Measurements from ENCODE around the gene PRR36.

- no peak for TF ChIP-seq REST (IDR thresholded peaks at IDR 0.05; ENCODE audit: low read depth, low read length)
- no peak for TF ChIP-seq JUND (IDR thresholded peaks at IDR 0.05; ENCODE audit: low read depth, low read length)
- no peak for TF ChIP-seq TARDBP (IDR thresholded peaks at IDR 0.05; ENCODE audit: borderline replicate concordance)
- no peak for TF ChIP-seq POLR2A (IDR thresholded peaks at IDR 0.05; ENCODE audit: low read depth, low read length)
- TF ChIP-seq KDM1A (IDR thresholded peaks at IDR 0.05; ENCODE audit: borderline replicate concordance), result no peak
- TF ChIP-seq TCF12 (IDR thresholded peaks at IDR 0.05; ENCODE audit: low read depth, low read length), result no peak
- no peak for TF ChIP-seq TCF7 (IDR thresholded peaks at IDR 0.05; ENCODE audit: borderline replicate concordance)
- no peak for TF ChIP-seq SIX5 (IDR thresholded peaks at IDR 0.05; ENCODE audit: low read depth, low read length, severe bottlenecking)
- no peak for TF ChIP-seq RBBP5 (conservative IDR thresholded peaks at IDR 0.05)
- TF ChIP-seq SIN3A (IDR thresholded peaks at IDR 0.05; ENCODE audit: low read depth, low read length), result no peak
These were observed 31.4 kb downstream of the PRR36 start for GRCh38 chr19:7842661-7843294.
